H1 (cell line): ENCODE measurements around the gene TSC22D1. TPM values are rescaled to one million over a fixed set of nuclear protein-coding genes. Genes with fewer than 3 reads are reported as not detected.

Experiments
- CTCF ChIA-PET: fragments of 300-600 bp; sonication (Branson Sonifier 250); formaldehyde crosslinking; loops from one replicate; lab custom pipeline; 2021; ENCODE audit not compliant: partially characterized antibody; lab: Charles Lee
- POLR2A ChIA-PET: fragments of 300-600 bp; sonication (Branson Sonifier 250); formaldehyde crosslinking; loops from one replicate; lab custom pipeline; 2021; ENCODE audit warnings: inconsistent platforms; ENCODE audit not compliant: partially characterized antibody; lab: Charles Lee
- DNase-seq, 2 experiments: peaks; one replicate each; pipeline versions ENCODE4 v3.0.0 to v3.0.0-alpha.2; 2010 to 2022; ENCODE audit warnings: low spot score in 2 of 2, low read depth in 1 of 2, mixed read lengths in 1 of 2
- FAIRE-seq: peaks from 2 replicates; lab custom pipeline; 2011; peaks lifted over from hg19 to GRCh38; lab: Jason Lieb, UNC
- H2AFZ ChIP-seq: 2 replicates; pipeline ENCODE4 v1.8.1; 2012; ENCODE audit warnings: low read length, inconsistent platforms
- H2AK5ac ChIP-seq: 2 replicates; pipeline ENCODE4 v1.6.1; 2013; ENCODE audit warnings: low read depth, low read length
- H2BK120ac ChIP-seq: replicated peaks from 2 replicates; pipeline ENCODE3; 2013; ENCODE audit warnings: low read depth, low read length, inconsistent platforms
- H2BK12ac ChIP-seq: 2 replicates; pipeline ENCODE4 v1.6.1; 2013; ENCODE audit warnings: low read depth, low read length
- H2BK15ac ChIP-seq: 2 replicates; pipeline ENCODE4 v1.6.1; 2013; ENCODE audit warnings: low read length
- H2BK20ac ChIP-seq: 2 replicates; pipeline ENCODE4 v1.6.1; 2013; ENCODE audit warnings: low read length
- H2BK5ac ChIP-seq: 2 replicates; pipeline ENCODE4 v1.6.1; 2013; ENCODE audit warnings: low read depth, low read length
- H3K14ac ChIP-seq: 2 replicates; pipeline ENCODE4 v1.6.1; 2013; ENCODE audit warnings: inconsistent platforms; ENCODE audit not compliant: insufficient read length
- H3K18ac ChIP-seq: 2 replicates; pipeline ENCODE4 v1.6.1; 2013; ENCODE audit warnings: low read length; ENCODE audit errors: extremely low read depth
- H3K23ac ChIP-seq: 2 replicates; pipeline ENCODE4 v1.6.1; 2013; ENCODE audit warnings: inconsistent platforms; ENCODE audit not compliant: insufficient read length
- H3K23me2 ChIP-seq: 2 replicates; pipeline ENCODE4 v1.6.1; 2013; ENCODE audit warnings: low read depth, low read length
- H3K27ac ChIP-seq: 2 replicates; pipeline ENCODE4 v1.6.1; 2011; ENCODE audit warnings: low read depth, low read length, inconsistent platforms
- H3K27me3 ChIP-seq, 4 experiments: replicated peaks in 1 of 4; 1 replicate in 1 of 4; 2 replicates in 3 of 4; pipeline versions ENCODE4 v1.6.1 to v1.8.1; 2011 to 2013; ENCODE audit warnings: low read length in 3 of 4, mild to moderate bottlenecking in 3 of 4, inconsistent platforms in 2 of 4, mixed read lengths in 2 of 4, moderate library complexity in 1 of 4; ENCODE audit not compliant: control insufficient read depth in 3 of 4, insufficient read depth in 3 of 4; ENCODE audit errors: extremely low read depth in 1 of 4
- H3K36me3 ChIP-seq, 4 experiments: 2 replicates each; pipeline versions ENCODE4 v1.6.1 to v1.8.1; 2011 to 2013; ENCODE audit warnings: mild to moderate bottlenecking in 4 of 4, low read length in 3 of 4, moderate library complexity in 2 of 4, control low read depth in 1 of 4, inconsistent platforms in 1 of 4; ENCODE audit not compliant: insufficient read depth in 4 of 4, control insufficient read depth in 2 of 4
- H3K4ac ChIP-seq: replicated peaks from 2 replicates; pipeline ENCODE3; 2013; ENCODE audit warnings: low read length, low read depth, mixed read lengths, inconsistent platforms; ENCODE audit not compliant: insufficient read length
- H3K4me1 ChIP-seq, 4 experiments: replicated peaks in 1 of 4; 1 replicate in 1 of 4; 2 replicates in 3 of 4; pipeline versions ENCODE4 v1.6.1 to v1.8.1; 2011 to 2013; ENCODE audit warnings: low read length in 3 of 4, inconsistent platforms in 2 of 4, mixed read lengths in 1 of 4; ENCODE audit not compliant: insufficient read depth in 4 of 4, control insufficient read depth in 3 of 4
- H3K4me2 ChIP-seq, 2 experiments: 2 replicates each; pipeline versions ENCODE4 v1.6.1 to v1.8.1; 2011 to 2013; ENCODE audit warnings: low read depth in 2 of 2, low read length in 2 of 2, control low read depth in 1 of 2, inconsistent platforms in 1 of 2, mild to moderate bottlenecking in 1 of 2; ENCODE audit not compliant: insufficient read depth in 1 of 2
- H3K4me3 ChIP-seq, 4 experiments: fragments of 200-600, 300-600 bp in 1 of 4; sonication (generic), shearing (Covaris generic), sonication (Bioruptor Twin) in 1 of 4; 2 replicates each; pipeline versions ENCODE4 v1.5.1 to v1.8.1; 2011 to 2016; ENCODE audit warnings: low read length in 4 of 4, low read depth in 3 of 4, control low read depth in 2 of 4, inconsistent platforms in 2 of 4, mild to moderate bottlenecking in 2 of 4, mixed read lengths in 1 of 4, moderate library complexity in 1 of 4; ENCODE audit not compliant: insufficient read depth in 2 of 4; ENCODE audit errors: extremely low read depth in 1 of 4
- H3K56ac ChIP-seq: replicated peaks from 2 replicates; pipeline ENCODE3; 2013; ENCODE audit warnings: low read depth, mild to moderate bottlenecking, mixed read lengths, low read length, inconsistent platforms; ENCODE audit not compliant: insufficient read length
- H3K79me1 ChIP-seq: 2 replicates; pipeline ENCODE4 v1.6.1; 2013; ENCODE audit warnings: low read depth, low read length, control low read depth
- H3K79me2 ChIP-seq, 2 experiments: 2 replicates each; pipeline versions ENCODE4 v1.6.1 to v1.8.1; 2012 to 2013; ENCODE audit warnings: low read length in 2 of 2, mild to moderate bottlenecking in 2 of 2, inconsistent platforms in 1 of 2; ENCODE audit not compliant: insufficient read depth in 2 of 2, control insufficient read depth in 1 of 2
- H3K9ac ChIP-seq, 4 experiments: replicated peaks in 1 of 4; 1 replicate in 1 of 4; 2 replicates in 3 of 4; pipeline versions ENCODE4 v1.6.1 to v1.8.1; 2011 to 2013; ENCODE audit warnings: low read depth in 3 of 4, low read length in 3 of 4, control low read depth in 2 of 4, mild to moderate bottlenecking in 2 of 4, moderate library complexity in 2 of 4, inconsistent platforms in 1 of 4; ENCODE audit errors: extremely low read depth in 1 of 4
- H3K9me3 ChIP-seq, 2 experiments: 2 replicates each; pipeline versions ENCODE4 v1.6.1 to v1.8.1; 2012 to 2013; ENCODE audit warnings: mild to moderate bottlenecking in 2 of 2, moderate library complexity in 2 of 2, control low read depth in 1 of 2, inconsistent platforms in 1 of 2, low read depth in 1 of 2, low read length in 1 of 2, mixed read lengths in 1 of 2; ENCODE audit not compliant: insufficient read depth in 2 of 2
- H4K20me1 ChIP-seq, 2 experiments: replicated peaks in 1 of 2; 2 replicates each; pipeline versions ENCODE3 to v1.8.1; 2011 to 2013; ENCODE audit warnings: inconsistent platforms in 2 of 2, low read length in 2 of 2, mild to moderate bottlenecking in 1 of 2; ENCODE audit not compliant: insufficient read depth in 2 of 2, control insufficient read depth in 1 of 2
- H4K5ac ChIP-seq: 2 replicates; pipeline ENCODE4 v1.6.1; 2013; ENCODE audit warnings: low read length, low read depth, mixed read lengths, inconsistent platforms; ENCODE audit not compliant: insufficient read length
- H4K8ac ChIP-seq: 2 replicates; pipeline ENCODE4 v1.8.0; 2013; ENCODE audit warnings: mild to moderate bottlenecking, moderate library complexity, low read length, inconsistent platforms; ENCODE audit not compliant: insufficient read depth; ENCODE audit errors: extremely low read depth
- H4K91ac ChIP-seq: replicated peaks from 2 replicates; pipeline ENCODE3; 2013; ENCODE audit warnings: low read length, mixed read lengths, inconsistent platforms; ENCODE audit not compliant: insufficient read length
- ASH2L ChIP-seq: fragments of 200-600, 300-600 bp; sonication (generic); IDR thresholded peaks from one replicate; pipeline ENCODE4 v1.7.1; 2017; ENCODE audit warnings: low read length
- BRCA1 ChIP-seq: IDR thresholded peaks from 2 replicates; pipeline ENCODE4 v1.6.1; 2012; ENCODE audit warnings: low read depth, low read length, improper control_type of control experiment
- MAX ChIP-seq: IDR thresholded peaks from 2 replicates; pipeline ENCODE4 v1.6.1; 2012; ENCODE audit warnings: inconsistent platforms
- SIRT6 ChIP-seq: IDR thresholded peaks from one replicate; pipeline ENCODE4 v1.7.1; 2012; ENCODE audit warnings: low read length, inconsistent platforms
- WGBS, 2 experiments: shearing (Covaris generic) in 1 of 2; methylation state at CpG; one replicate each; pipeline versions ENCODE4 v1.1.6 to v1.1.7; 2013 to 2015; ENCODE audit warnings: low lambda C conversion rate in 2 of 2, mixed read lengths in 2 of 2, inconsistent platforms in 1 of 2, low coverage in 1 of 2, missing lambda C conversion rate in 1 of 2; ENCODE audit not compliant: insufficient replicate concordance in 2 of 2, insufficient coverage in 1 of 2, insufficient read length in 1 of 2; ENCODE audit errors: extremely low coverage in 1 of 2, missing lambda C conversion rate in 1 of 2; 5-methylcytosine and 5-hydroxymethylcytosine counted together
- polyA plus RNA-seq, 7 experiments: library from polyadenylated mRNA; depleted of rRNA in 3 of 7; stranded (reverse) in 5 of 7; unstranded in 2 of 7; fragments of >200 nt in 5 of 7; fragments of 200-250 nt in 2 of 7; gene quantifications; 1 replicate in 5 of 7; 2 replicates in 1 of 7; 4 replicates in 1 of 7; pipeline versions ENCODE4 v1.2.1 to v1.2.3, GENCODE V29; 2011 to 2013; ENCODE audit warnings: missing spikeins in 2 of 7, mixed read lengths in 2 of 7
- total RNA-seq: library from RNA; stranded (reverse); fragmentation: NEBNext Ultra II Directional; extraction: Animal tissue kit (Norgen Biotek cat#: 25700); gene quantifications from 2 replicates; pipeline ENCODE4 v1.2.1, GENCODE V29; 2021

Gene TSC22D1
- total and polyA plus RNA-seq, 2 of the 8 experiments (the other 6 are each of a cell fraction or from before 2014, with no cell fraction given) = 52.6 to 80.9 TPM

GRCh38 chr13:44449999-44450821 is 125.9 kb downstream of the TSC22D1 start:
- peaks cover 0 to 18% of the 10 kb centered on the region in 2 experiments; a peak in 2 of 4 replicates for H3K79me2 ChIP-seq
- no peaks in the 10 kb centered on the region for H3K23me2 ChIP-seq
- H4K91ac ChIP-seq = no peak overlapping the region
- H3K4me2 ChIP-seq = no peak overlapping the region
- H3K56ac ChIP-seq = no peak overlapping the region
- H3K79me1 ChIP-seq = no peaks in the 10 kb centered on the region; the same call in 1 of the 2 replicates
- H3K9ac ChIP-seq = no peak overlapping the region
- TF ChIP-seq SIRT6 (no peak), ASH2L (no peak), BRCA1 (no peak), MAX (no peak)
- ChIA-PET POLR2A (interaction anchor here (2.7 kb wide), 1 partner anchor 14 kb away, joined by 21 read pairs; no protein-coding TSS in a partner anchor), CTCF (interaction anchor here (1.3 to 1.8 kb wide), 2 partner anchors 9 to 15 kb away, joined by 3 to 4 read pairs; no protein-coding TSS in a partner anchor)
- no peaks in the 10 kb centered on the region; a peak in 1 of 8 replicates for H3K36me3 ChIP-seq
- H2AK5ac ChIP-seq = no peak overlapping the region
- H4K5ac ChIP-seq = no peak overlapping the region
- WGBS, 2 experiments = 84 to 100% methylated on average over 1 to 3 of the region's 3 CpGs
- no peak overlapping the region for H3K23ac ChIP-seq
- H2BK20ac ChIP-seq = no peak overlapping the region
- H3K4ac ChIP-seq = no peak overlapping the region
- no peak overlapping the region for H3K18ac ChIP-seq
- no peak overlapping the region for H2BK120ac ChIP-seq
- no peak overlapping the region for H2AFZ ChIP-seq
- H2BK12ac ChIP-seq = no peak overlapping the region
- H3K27me3 ChIP-seq = no peaks in the 10 kb centered on the region
- H3K14ac ChIP-seq = no peak overlapping the region
- no peak overlapping the region for H3K4me3 ChIP-seq
- H4K20me1 ChIP-seq = peaks cover 0 to 2% of the 10 kb centered on the region in 2 experiments
- H3K4me1 ChIP-seq = 0 out of 7 replicates have a peak, but pooled peaks cover 0 to 3% (median 0%) of the 10 kb centered on the region in 4 experiments
- H2BK15ac ChIP-seq = no peak overlapping the region
- FAIRE-seq (no peak), DNase-seq (no peak)
- H3K9me3 ChIP-seq = no peaks in the 10 kb centered on the region
- no peak overlapping the region for H2BK5ac ChIP-seq
- H3K27ac ChIP-seq = no peak overlapping the region
- H4K8ac ChIP-seq = no peak overlapping the region
